Measurements from ENCODE around the gene ADA.

DNA sequence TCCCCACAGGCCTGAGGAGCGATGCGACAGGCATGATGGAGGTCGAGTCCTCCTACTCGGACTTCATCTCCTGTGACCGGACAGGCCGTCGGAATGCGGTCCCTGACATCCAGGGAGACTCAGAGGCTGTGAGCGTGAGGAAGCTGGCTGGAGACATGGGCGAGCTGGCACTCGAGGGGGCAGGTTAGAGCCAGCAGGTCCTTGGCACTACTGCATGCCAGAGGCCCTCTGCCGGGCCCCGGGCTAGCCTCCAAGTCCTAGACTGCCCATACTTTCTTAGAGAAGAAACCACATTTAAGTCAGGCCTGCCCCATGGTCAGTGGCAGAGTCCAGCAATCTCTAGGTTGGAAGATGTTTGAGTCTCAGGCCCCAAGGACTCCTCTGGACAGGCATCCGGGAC lies 37.0 kb downstream of the ADA start:
- TF ChIP-seq, protein P1, sequence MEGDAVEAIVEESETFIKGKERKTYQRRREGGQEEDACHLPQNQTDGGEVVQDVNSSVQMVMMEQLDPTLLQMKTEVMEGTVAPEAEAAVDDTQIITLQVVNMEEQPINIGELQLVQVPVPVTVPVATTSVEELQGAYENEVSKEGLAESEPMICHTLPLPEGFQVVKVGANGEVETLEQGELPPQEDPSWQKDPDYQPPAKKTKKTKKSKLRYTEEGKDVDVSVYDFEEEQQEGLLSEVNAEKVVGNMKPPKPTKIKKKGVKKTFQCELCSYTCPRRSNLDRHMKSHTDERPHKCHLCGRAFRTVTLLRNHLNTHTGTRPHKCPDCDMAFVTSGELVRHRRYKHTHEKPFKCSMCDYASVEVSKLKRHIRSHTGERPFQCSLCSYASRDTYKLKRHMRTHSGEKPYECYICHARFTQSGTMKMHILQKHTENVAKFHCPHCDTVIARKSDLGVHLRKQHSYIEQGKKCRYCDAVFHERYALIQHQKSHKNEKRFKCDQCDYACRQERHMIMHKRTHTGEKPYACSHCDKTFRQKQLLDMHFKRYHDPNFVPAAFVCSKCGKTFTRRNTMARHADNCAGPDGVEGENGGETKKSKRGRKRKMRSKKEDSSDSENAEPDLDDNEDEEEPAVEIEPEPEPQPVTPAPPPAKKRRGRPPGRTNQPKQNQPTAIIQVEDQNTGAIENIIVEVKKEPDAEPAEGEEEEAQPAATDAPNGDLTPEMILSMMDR (IDR thresholded peaks at IDR 0.05) = no peak
- TF ChIP-seq POLR2A (IDR thresholded peaks at IDR 0.05) = no peak
